Astrocyte (in vitro differentiated cells and primary cell): ENCODE data around the gene MPO. TPM values are rescaled to one million over a fixed set of nuclear protein-coding genes. Genes with fewer than 3 reads are reported as not detected.

Experiments used
- DNase-seq: peaks from one replicate; pipeline ENCODE4 v3.0.0-alpha.2; 2010; ENCODE audit warnings: low read depth
- FAIRE-seq: peaks from 2 replicates; lab custom pipeline; 2011; peaks lifted over from hg19 to GRCh38; lab: Jason Lieb, UNC
- H2AFZ ChIP-seq: 2 replicates; pipeline ENCODE4 v1.6.0; 2012; ENCODE audit warnings: low read depth, low read length, inconsistent platforms
- H3K27ac ChIP-seq: 2 replicates; pipeline ENCODE4 v1.5.1; 2011; ENCODE audit warnings: low read depth, low read length, inconsistent platforms
- H3K27me3 ChIP-seq: 2 replicates; pipeline ENCODE4 v1.6.0; 2011; ENCODE audit warnings: low read length, inconsistent platforms; ENCODE audit not compliant: insufficient read depth
- H3K36me3 ChIP-seq: 2 replicates; pipeline ENCODE4 v1.5.1; 2011; ENCODE audit warnings: low read length, inconsistent platforms; ENCODE audit not compliant: insufficient read depth
- H3K4me1 ChIP-seq: 2 replicates; pipeline ENCODE4 v1.5.1; 2011; ENCODE audit warnings: low read length, inconsistent platforms; ENCODE audit not compliant: insufficient read depth
- H3K4me2 ChIP-seq: 2 replicates; pipeline ENCODE4 v1.6.0; 2012; ENCODE audit warnings: low read length, inconsistent platforms
- H3K4me3 ChIP-seq: 2 replicates; pipeline ENCODE4 v1.5.1; 2011; ENCODE audit warnings: low read depth, mild to moderate bottlenecking, low read length, inconsistent platforms; ENCODE audit not compliant: insufficient read depth
- H3K79me2 ChIP-seq: 2 replicates; pipeline ENCODE4 v1.6.0; 2012; ENCODE audit warnings: mild to moderate bottlenecking, low read length, inconsistent platforms; ENCODE audit not compliant: insufficient read depth
- H3K9ac ChIP-seq: 2 replicates; pipeline ENCODE4 v1.6.0; 2012; ENCODE audit warnings: mild to moderate bottlenecking, low read length, inconsistent platforms
- H3K9me3 ChIP-seq: 2 replicates; pipeline ENCODE4 v1.5.1; 2012; ENCODE audit warnings: low read depth, mild to moderate bottlenecking, low read length, inconsistent platforms; ENCODE audit not compliant: insufficient read depth
- H4K20me1 ChIP-seq: 2 replicates; pipeline ENCODE4 v1.6.0; 2012; ENCODE audit warnings: low read length, inconsistent platforms; ENCODE audit not compliant: insufficient read depth
- H3K27ac Mint-ChIP-seq: one replicate; pipeline ENCODE4 v1.8.0; 2021; ENCODE audit warnings: mild to moderate bottlenecking, mixed read lengths; ENCODE audit not compliant: unreplicated experiment
- H3K27me3 Mint-ChIP-seq: one replicate; pipeline ENCODE4 v1.8.0; 2021; ENCODE audit warnings: low read depth, mixed read lengths; ENCODE audit not compliant: unreplicated experiment
- H3K36me3 Mint-ChIP-seq: one replicate; pipeline ENCODE4 v1.8.0; 2021; ENCODE audit warnings: low read depth, mixed read lengths; ENCODE audit not compliant: unreplicated experiment
- H3K4me1 Mint-ChIP-seq: one replicate; pipeline ENCODE4 v1.8.0; 2021; ENCODE audit warnings: low read depth, mixed read lengths; ENCODE audit not compliant: unreplicated experiment
- H3K4me3 Mint-ChIP-seq: one replicate; pipeline ENCODE4 v1.8.0; 2021; ENCODE audit warnings: mild to moderate bottlenecking, moderate library complexity, mixed read lengths; ENCODE audit not compliant: unreplicated experiment
- H3K9me3 Mint-ChIP-seq: one replicate; pipeline ENCODE4 v1.8.0; 2021; ENCODE audit warnings: mild to moderate bottlenecking, mixed read lengths; ENCODE audit not compliant: unreplicated experiment
- EZH2 ChIP-seq: IDR thresholded peaks from 2 replicates; pipeline ENCODE4 v1.6.1; 2012; ENCODE audit warnings: mild to moderate bottlenecking, low read length, inconsistent platforms; ENCODE audit not compliant: insufficient read depth
- total RNA-seq: library from RNA; stranded (reverse); gene quantifications from 2 replicates; pipeline ENCODE4 v1.2.1, GENCODE V29; 2021
- TF ChIP-seq, protein P1 (sequence below): IDR thresholded peaks from 2 replicates; pipeline ENCODE4 v1.5.1; 2011; ENCODE audit warnings: low read depth, mild to moderate bottlenecking, inconsistent platforms, low read length, moderate library complexity; ENCODE audit not compliant: insufficient read depth

MPO gene
- total RNA-seq, 1 donor from 2014 or later: not detected

DNA sequence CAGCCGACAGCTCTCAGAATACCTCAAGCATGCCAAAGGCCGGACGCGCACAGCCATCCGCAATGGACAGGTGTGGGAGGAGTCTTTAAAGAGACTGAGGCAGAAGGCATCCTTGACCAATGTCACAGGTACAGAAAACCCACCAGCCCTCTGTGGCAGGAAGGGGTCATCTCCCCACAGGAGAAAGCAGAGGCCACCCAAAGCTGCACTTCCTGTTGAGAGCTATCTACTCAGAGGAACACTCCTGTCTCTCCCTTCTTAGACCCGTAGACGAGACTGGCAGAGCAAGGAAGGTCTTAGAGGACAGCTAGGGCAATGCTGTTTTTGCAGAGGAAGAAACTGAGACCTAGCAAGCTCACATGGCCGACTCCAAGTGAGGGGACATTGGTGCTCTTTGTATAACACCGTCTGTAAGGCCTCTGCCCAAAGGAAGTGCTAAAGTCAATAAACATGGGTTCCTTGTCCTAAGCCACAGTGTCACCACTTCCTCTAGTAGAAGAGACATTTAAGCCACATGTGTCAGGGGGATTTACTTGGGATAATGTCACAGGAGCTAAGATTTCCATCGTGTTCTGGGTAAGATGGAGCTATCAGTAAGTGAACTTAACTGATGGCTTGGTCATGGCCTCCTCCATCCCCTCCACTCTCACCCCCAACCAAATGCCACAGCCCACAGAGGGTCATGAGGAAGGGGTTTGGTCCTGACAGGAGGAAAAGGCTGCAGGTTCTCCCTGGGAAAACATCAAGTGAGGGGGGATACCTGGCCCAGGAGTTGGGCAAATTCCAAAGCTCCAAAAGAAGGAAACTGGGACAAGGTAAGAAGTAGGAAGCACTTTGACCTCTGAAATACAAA, 33.0 kb downstream of the MPO start:
- Mint-ChIP-seq H3K9me3 (peaks cover 13% of the 10 kb centered on the region), H3K36me3 (peaks cover 2% of the 10 kb centered on the region), H3K27ac (no peak overlapping the region), H3K27me3 (peaks cover 84% of the 10 kb centered on the region), H3K4me3 (no peak overlapping the region), H3K4me1 (no peaks in the 10 kb centered on the region)
- Histone ChIP-seq H3K9me3 (no peaks in the 10 kb centered on the region), H3K36me3 (no peaks in the 10 kb centered on the region), H4K20me1 (no peaks in the 10 kb centered on the region), H3K4me2 (no peak overlapping the region), H3K79me2 (no peaks in the 10 kb centered on the region), H3K9ac (no peak overlapping the region), H2AFZ (no peak overlapping the region), H3K27me3 (peaks cover 43% of the 10 kb centered on the region), H3K4me1 (no peaks in the 10 kb centered on the region), H3K27ac (no peak overlapping the region), H3K4me3 (no peak overlapping the region)
- no peak for TF ChIP-seq EZH2
- FAIRE-seq (no peak), DNase-seq (no peak)

DNA sequence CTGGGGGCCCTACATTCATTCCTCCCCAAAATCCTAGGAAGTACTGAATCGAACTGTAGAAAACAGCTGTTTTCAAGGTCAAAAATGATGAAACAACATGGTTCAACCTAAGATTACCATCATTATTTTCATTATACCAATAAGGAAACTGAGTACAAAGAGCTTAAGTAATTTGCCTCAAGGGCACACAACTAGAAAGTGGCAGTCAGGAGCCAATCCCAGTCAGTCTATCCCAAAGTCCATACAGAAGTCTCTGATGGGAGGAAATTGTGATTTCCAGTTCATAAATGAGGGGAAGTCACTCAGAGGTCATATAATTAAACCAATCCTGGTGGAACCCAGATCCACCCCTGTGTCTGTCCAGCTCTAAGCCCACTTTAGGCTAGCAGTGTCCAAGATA, 34.0 kb downstream of the MPO start:
- FAIRE-seq: no peak

DNA sequence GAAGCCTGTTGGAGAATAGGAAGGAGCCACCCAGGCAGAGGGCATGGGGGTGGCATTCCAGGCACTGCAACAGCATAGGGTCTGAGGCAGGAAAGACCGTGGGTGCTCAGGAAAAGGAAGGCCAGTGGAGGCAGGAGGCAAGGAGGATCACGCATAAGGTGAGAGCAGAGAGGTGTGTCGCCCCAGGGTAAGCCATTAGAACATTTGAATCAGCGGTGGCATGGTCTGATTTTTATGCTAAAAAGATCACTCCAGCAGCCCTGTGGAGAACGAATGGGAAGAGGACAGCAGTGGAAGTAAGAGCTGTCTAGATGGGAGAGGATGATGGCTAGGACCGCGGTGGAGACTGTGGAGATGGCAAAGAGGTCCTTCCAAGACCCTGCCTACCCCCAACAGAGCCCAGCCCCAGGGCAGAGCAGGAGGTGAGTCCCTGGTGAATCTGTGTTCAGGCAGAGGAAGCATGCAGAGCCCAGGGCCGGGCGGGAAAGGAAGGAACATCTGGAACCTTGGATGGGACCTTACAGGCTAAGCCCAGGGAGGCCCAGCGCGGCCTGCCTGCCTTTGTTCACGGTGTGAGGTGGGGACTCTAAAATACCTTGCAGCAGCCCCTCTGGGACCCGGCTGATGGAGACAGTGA, 34.5 kb downstream of the MPO start:
- peaks cover 48% of the 10 kb centered on the region for H3K27me3 ChIP-seq
- H3K9me3 ChIP-seq: no peaks in the 10 kb centered on the region
- no peak overlapping the region for H3K27ac ChIP-seq
- no peaks in the 10 kb centered on the region for H3K36me3 ChIP-seq
- no peak overlapping the region for H3K4me2 ChIP-seq
- no peak overlapping the region for H3K4me3 ChIP-seq
- H3K79me2 ChIP-seq: no peaks in the 10 kb centered on the region
- H3K27ac Mint-ChIP-seq: no peak overlapping the region
- H3K4me1 Mint-ChIP-seq: no peaks in the 10 kb centered on the region
- peaks cover 87% of the 10 kb centered on the region for H3K27me3 Mint-ChIP-seq
- no peaks in the 10 kb centered on the region for H4K20me1 ChIP-seq
- DNase-seq (no peak), FAIRE-seq (no peak)
- H3K9ac ChIP-seq: no peak overlapping the region
- TF ChIP-seq, protein P1, sequence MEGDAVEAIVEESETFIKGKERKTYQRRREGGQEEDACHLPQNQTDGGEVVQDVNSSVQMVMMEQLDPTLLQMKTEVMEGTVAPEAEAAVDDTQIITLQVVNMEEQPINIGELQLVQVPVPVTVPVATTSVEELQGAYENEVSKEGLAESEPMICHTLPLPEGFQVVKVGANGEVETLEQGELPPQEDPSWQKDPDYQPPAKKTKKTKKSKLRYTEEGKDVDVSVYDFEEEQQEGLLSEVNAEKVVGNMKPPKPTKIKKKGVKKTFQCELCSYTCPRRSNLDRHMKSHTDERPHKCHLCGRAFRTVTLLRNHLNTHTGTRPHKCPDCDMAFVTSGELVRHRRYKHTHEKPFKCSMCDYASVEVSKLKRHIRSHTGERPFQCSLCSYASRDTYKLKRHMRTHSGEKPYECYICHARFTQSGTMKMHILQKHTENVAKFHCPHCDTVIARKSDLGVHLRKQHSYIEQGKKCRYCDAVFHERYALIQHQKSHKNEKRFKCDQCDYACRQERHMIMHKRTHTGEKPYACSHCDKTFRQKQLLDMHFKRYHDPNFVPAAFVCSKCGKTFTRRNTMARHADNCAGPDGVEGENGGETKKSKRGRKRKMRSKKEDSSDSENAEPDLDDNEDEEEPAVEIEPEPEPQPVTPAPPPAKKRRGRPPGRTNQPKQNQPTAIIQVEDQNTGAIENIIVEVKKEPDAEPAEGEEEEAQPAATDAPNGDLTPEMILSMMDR: no peak
- no peak for TF ChIP-seq EZH2
- H3K4me1 ChIP-seq: no peaks in the 10 kb centered on the region
- H3K36me3 Mint-ChIP-seq: peaks cover 2% of the 10 kb centered on the region
- H2AFZ ChIP-seq: no peak overlapping the region
- H3K4me3 Mint-ChIP-seq: no peak overlapping the region
- H3K9me3 Mint-ChIP-seq: peaks cover 13% of the 10 kb centered on the region

More for the DNA sequence above, 34.0 kb downstream of the MPO start:
- H3K4me3 Mint-ChIP-seq: no peak overlapping the region
- H3K36me3 ChIP-seq: no peaks in the 10 kb centered on the region
- TF ChIP-seq EZH2: no peak
- TF ChIP-seq, protein P1: no peak
- H3K4me3 ChIP-seq: no peak overlapping the region
- peaks cover 49% of the 10 kb centered on the region for H3K27me3 ChIP-seq
- no peak overlapping the region for H3K27ac ChIP-seq
- peaks cover 11% of the 10 kb centered on the region for H3K9me3 Mint-ChIP-seq
- DNase-seq: no peak
- H2AFZ ChIP-seq: no peak overlapping the region
- H3K27me3 Mint-ChIP-seq: peaks cover 87% of the 10 kb centered on the region
- H3K36me3 Mint-ChIP-seq: peaks cover 2% of the 10 kb centered on the region
- no peak overlapping the region for H3K4me2 ChIP-seq
- no peaks in the 10 kb centered on the region for H4K20me1 ChIP-seq
- H3K9ac ChIP-seq: no peak overlapping the region
- H3K79me2 ChIP-seq: no peaks in the 10 kb centered on the region
- H3K27ac Mint-ChIP-seq: no peak overlapping the region
- no peaks in the 10 kb centered on the region for H3K9me3 ChIP-seq
- no peaks in the 10 kb centered on the region for H3K4me1 Mint-ChIP-seq
- no peaks in the 10 kb centered on the region for H3K4me1 ChIP-seq
